ENCODE measurements around the gene GTPBP2.
"Not testable (repeated sequence)": the region's sequence is repeated elsewhere in the genome, so short reads cannot be mapped to it uniquely, and the experiment has no call there.

GTPBP2 gene, protein sequence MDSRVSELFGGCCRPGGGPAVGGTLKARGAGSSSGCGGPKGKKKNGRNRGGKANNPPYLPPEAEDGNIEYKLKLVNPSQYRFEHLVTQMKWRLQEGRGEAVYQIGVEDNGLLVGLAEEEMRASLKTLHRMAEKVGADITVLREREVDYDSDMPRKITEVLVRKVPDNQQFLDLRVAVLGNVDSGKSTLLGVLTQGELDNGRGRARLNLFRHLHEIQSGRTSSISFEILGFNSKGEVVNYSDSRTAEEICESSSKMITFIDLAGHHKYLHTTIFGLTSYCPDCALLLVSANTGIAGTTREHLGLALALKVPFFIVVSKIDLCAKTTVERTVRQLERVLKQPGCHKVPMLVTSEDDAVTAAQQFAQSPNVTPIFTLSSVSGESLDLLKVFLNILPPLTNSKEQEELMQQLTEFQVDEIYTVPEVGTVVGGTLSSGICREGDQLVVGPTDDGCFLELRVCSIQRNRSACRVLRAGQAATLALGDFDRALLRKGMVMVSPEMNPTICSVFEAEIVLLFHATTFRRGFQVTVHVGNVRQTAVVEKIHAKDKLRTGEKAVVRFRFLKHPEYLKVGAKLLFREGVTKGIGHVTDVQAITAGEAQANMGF

DNA sequence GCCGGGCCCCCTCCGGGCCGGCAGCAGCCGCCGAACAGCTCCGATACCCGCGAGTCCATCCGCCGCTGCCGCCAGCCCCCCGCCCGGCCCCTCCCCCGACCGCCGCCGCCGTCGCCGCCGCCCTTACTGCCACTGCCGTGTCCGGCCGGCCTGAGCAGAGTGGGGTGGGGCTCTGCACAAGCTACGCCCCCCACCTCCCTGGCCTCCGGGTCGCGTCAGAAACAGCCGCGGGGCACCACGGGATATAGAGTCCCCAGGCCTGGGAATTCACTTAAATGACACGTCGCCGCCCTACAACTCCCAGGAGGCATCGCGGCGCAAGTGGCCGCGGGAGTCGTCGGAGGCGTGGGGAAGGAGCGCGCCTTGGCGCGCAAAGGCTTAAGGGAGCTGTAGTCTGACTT lies at the start of gene GTPBP2:
TSS of gene GTPBP2 (minus strand) at position 161 of the 401 bp plus-strand sequence. CDS start at position 59, 102 bp downstream.
- peak; percentile 98 for DNase-seq (ENCODE audit: low spot score)

GRCh38 chr6:43678341-43678740 lies 49.3 kb upstream of the GTPBP2 start:
- DNase-seq (ENCODE audit: low spot score), result no peak

GRCh38 chr6:43677759-43678158 lies 48.7 kb upstream of the GTPBP2 start:
- no peak for DNase-seq (ENCODE audit: low spot score)

DNA sequence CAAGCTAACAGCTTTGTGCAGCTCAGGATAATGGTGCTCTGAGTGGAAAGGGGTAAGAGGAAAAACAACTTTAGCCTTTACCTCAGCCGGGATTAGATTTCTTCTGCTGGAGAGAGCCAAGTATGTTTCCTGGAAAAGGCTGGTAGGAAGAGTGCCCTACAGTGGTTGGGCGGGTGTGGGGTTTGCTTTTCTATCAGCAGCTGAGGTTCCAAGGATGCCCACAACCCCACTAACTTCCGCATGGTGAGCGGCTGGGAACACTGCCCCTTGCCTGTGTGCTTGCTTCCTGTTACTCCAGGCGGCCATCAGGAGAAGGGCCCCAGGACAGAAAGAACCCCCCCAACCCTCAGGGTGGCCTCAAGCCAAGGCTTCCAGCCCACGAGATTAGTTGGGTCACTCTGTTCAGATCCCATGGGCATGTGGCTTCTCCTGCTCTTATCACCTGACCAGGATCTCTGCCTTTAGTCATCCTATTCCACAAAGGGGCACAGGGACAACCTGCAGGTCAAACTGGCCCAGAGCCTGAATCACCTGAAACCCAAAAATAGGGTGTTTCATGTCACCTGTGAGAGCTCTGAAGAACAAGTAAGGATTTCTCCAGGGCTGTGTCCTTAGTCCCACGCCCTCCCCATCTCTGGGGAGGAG lies 48.0 kb upstream of the GTPBP2 start:
- DNase-seq (ENCODE audit: low spot score), result no peak

DNA sequence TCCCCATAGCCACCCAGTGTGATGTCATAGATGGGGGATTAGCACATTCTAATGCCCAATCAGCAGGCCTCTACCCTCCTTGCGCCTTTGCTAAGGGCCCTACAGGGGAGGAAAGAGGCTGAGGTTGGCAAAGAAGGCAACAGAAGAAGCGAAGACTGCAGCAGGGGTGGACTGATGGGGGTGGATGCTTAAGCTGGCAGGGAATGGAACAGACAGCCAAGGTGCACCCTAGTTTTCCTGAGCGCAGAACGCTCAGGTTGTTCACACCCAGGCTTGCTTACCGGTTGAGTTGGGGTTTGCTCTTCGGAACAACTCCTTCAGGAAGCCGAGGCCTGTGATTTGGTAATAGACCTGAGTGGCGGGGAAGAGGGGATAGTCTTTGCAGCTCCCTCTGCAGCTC lies 45.9 kb upstream of the GTPBP2 start:
- no peak for DNase-seq (ENCODE audit: low spot score)

- DNase-seq (ENCODE audit: low spot score), result no peak
These were observed 45.2 kb upstream of the GTPBP2 start for GRCh38 chr6:43674291-43674690.

DNA sequence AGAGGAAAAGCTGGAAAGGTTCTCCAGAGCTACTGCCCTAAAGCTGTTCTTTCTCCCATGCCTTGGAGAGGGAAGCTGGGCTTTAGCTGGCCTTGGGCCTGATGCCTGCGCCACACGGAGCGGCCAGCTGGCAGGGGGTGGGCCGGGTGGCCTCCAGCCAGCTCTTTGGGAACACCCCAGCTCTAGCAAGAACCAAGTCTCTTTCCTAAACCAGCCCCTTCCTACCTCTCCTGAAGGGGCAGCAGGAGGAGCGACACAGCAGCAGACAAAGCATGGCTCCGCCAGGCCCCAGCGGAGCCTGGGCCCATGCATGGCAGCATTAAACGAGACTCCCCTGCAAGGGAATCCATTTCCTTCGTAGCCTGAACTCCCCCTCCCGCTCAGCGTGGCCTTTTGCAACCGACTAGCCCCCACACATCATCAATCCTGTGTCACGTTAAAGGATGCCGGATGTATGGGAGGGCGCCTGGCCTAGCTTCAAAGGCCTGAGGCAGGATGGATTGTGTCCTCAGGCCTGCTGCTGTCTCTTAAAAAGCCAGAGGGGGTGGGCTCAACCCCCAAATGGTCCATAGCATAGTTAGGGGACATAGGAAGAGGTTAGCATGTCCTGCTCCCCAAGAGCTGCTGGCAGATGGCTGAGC lies 44.5 kb upstream of the GTPBP2 start:
- no peak for DNase-seq (ENCODE audit: low spot score)

- DNase-seq (ENCODE audit: low spot score), result no peak
These were observed 43.0 kb upstream of the GTPBP2 start for GRCh38 chr6:43671801-43672690.

DNA sequence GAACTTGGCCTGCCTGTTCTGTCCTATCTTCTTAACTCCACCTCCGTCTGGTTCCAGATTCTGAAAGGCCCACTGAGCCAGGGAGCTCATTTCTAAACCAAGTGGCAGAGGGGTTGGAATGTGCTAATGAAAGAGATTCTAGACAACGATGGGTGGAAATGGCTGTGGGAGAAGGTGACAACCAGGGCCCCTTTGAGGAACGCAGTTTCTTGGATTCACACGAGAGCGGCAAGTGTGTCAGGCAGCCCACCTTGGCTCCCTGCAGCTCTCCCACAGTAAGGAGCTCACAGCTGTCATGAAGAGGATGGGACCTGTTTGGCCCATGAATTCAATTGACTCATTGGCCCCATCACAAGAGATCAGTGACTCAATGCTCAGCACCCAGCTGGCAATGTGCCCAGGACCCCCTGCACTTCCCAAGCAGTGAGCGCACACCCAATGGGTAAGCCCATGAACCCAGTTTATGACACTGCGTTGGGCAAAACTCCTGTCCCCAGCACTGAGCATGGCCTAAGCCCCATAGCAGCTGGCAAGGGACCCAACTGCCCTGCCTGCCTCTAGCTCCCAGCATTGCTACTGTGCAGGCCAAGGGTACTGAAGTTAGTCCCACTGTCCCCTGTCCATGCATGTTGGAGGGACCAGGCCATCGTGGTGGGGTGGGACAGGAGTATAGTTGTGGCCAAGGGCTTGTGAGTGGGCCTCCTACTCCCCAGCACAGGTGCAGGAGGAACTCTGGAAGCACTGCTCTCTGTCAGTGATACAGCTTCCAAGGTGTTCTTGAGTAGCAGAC lies 42.1 kb upstream of the GTPBP2 start:
- no peak for DNase-seq (ENCODE audit: low spot score)

DNA sequence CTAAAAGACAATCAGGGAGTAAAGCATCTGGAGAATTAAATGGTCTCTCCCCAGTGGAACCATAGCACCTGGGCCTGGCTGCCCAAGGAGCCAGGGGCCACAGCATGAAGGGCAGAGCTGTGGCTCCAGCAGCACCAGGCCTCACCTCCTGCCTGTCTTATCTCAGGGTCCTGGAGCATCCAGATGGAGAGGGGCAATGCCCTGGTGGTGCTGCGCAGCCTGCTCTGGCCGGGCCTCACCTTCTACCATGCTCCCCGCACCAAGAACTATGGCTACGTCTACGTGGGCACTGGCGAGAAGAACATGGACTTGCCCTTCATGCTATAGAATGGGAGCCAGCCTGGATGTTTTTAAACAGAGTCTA lies 41.5 kb upstream of the GTPBP2 start:
- DNase-seq (ENCODE audit: low spot score), result no peak

- no peak for DNase-seq (ENCODE audit: low spot score)
These were observed 41.0 kb upstream of the GTPBP2 start for GRCh38 chr6:43669922-43670622.

DNA sequence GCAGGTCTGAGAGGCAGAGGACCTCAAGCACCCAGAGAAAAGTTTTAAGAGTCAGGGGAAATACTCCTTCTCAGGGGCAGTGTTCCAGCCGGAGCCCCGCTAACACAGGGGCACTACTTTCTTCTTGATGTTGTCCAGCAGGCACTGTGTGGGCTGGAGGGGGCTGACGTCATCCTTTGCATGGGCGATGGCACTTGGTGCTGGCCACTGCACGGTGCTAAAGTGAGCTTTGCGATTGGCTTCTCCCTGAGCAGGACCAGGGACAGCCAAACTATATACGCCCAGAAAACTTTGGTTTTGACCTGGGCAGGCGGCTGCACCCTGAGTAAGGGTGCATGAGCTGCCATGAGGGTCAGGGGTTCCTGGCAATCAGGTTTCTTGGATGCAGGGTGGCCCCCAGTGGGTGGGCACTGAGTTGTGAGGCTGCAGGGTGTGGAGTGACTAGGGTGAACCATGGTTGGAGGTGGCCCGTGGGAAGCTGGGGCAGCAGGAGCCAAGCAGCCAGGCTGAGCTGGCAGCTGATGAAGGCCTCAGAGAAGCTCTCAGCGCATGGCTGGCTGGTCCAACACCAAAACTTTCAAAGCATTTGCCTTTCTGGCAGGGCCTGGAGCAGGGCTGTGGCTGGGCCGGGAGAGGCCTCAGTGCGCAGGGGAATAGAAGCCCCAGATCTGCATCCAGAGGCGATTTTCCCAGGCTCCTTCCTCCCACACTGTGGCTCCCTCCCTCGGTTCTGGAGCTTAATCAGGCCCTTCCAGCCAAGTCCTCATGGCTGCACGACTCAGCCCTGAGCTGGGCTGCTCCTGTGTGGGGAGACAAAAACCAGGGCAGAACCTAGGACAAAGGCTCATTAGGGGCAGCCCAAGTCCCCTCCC lies 40.2 kb upstream of the GTPBP2 start:
- DNase-seq (ENCODE audit: low spot score), result no peak

DNA sequence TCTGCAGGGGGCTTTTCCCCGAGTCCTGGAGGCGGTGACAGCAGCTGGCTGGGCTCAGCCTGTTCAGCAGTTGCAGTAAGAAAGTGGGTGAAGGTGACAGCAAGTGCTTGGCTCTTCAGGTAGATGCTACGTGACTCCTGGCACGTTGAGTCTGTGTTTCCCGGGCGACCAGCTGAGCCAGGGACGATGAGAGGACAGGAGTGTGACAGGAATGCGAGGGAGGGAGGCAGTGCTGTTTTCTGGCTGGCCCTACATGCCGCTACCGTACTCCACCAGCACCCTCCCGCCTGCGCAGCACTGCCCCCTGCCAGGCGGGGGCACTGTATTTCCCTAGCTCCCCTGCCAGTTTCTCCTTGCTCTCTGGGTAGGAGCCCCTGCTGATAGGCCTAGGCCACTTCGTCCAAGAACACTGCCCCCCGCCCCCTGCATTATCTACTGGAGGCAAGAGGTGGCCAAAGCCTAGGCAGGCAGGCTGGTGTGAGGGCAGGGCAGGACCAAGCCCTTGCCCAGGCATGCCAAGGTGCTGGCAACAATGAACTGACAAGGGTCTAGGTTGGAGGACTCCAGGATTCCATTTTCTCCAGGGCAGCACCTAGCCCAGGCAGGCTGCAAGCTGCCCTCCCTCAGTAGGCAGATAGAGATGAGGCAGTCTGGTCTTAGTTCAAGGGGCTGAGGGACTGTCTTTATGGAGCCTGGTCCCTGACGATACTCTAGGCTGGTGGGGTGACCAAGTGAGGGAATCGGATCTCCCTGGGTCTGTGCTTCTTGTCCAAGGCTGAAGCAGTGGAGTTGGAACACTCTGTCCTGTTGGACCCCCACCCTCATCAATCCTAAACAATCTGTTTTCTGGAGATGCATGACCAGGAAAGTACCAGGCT lies 39.3 kb upstream of the GTPBP2 start:
- peak; percentile 59 for DNase-seq (ENCODE audit: low spot score)

- peak; percentile 77 for DNase-seq (ENCODE audit: low spot score)
These were observed 38.4 kb upstream of the GTPBP2 start for GRCh38 chr6:43667245-43668150.

DNA sequence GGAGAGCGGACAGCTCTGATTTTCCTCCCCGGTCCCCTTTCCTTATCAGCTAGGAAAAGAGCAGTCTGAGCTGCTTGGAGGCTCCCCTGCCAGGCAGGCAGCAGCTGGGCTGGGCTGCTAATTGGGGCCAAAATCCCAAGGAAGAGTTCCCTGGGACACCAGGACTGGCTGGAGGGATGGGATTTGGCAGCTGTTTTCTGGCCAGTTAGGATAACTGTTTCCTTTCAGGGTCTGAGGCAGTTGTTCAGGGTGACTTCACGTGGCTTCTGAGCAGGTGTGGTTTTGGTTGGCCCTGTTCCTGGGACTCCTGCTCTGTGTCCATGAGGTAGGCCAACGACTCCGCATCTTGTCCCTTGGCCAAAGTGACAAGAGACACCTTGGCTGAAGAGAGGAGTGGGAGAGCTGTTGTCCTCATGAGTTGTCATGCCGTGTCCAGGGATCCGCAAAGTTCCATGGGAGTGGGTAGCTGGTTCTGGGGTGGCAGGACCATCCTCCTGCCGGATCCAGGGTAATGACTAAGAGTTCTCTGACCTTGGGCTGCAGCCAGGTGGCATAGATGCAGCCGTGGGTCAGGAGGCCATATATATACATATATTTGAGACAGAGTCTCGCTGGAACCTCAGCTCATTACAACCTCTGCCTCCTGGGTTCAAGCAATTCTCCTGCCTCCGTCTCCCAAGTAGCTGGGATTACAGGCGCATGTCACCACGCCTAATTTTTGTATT lies 37.3 kb upstream of the GTPBP2 start:
- no peak for DNase-seq (ENCODE audit: low spot score)

DNA sequence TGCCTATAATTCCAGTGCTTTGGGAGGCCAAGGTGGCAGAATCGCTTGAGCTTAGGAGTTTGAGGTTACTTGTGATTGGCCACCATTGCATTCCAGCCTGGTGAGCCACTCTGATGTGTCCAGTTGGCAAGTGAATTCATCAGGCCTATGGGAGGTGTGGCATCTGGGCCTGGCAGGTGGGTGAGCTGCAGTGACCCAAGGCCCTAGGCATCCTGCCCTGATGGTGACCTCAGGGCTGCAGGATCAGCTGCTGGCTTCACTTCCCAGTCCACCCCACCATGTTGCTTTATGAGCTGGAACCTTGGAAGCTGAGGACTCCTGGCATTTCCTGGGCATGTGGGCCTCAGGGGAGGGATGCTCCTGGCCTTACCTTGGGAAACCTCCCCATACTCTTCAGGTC lies 36.3 kb upstream of the GTPBP2 start:
- DNase-seq (ENCODE audit: low spot score), result no peak

GRCh38 chr6:43662948-43663347 lies 33.9 kb upstream of the GTPBP2 start:
- not testable (repeated sequence) for DNase-seq (ENCODE audit: low spot score)

Data from COLO829 (cell line).